Pancreas (tissue), 10 donors: Measurements from ENCODE around the gene HIF1A. TPM values are rescaled to one million over a fixed set of nuclear protein-coding genes. Genes with fewer than 3 reads are reported as not detected.

Experiments used
- ATAC-seq, 4 donors: fragments of 200-7000 bp; cut with Tn5 transposase; one replicate each; pipeline versions ENCODE4 v1.8.0 to v1.9.1; 2020; ENCODE audit warnings: mild to moderate bottlenecking in 4 of 4, moderate library complexity in 4 of 4
- DNase-seq, 6 donors: peaks; one replicate each; pipeline ENCODE4 v3.0.0-alpha.2; 2020
- FAIRE-seq: peaks from 2 replicates; lab custom pipeline; 2012; peaks lifted over from hg19 to GRCh38; lab: Jason Lieb, UNC
- H3K27ac ChIP-seq, 4 donors: fragments of 200-600 bp; sonication (generic); 1 replicate in 3 of 4; 2 replicates in 1 of 4; pipeline versions ENCODE4 v1.5.0 to v1.8.0; 2020
- H3K27me3 ChIP-seq, 4 donors: fragments of 200-600 bp; one replicate each; pipeline ENCODE4 v1.8.0; 2021
- H3K36me3 ChIP-seq, 3 donors: fragments of 200-600 bp; sonication (generic) in 1 of 3; one replicate each; pipeline versions ENCODE4 v1.5.0 to v1.8.0; 2020 to 2021
- H3K4me1 ChIP-seq, 3 donors: fragments of 200-600 bp; one replicate each; pipeline ENCODE4 v1.8.0; 2021
- H3K4me3 ChIP-seq, 4 donors: fragments of 200-600 bp; sonication (generic) in 2 of 4; one replicate each; pipeline versions ENCODE4 v1.5.0 to v1.8.0; 2020 to 2021
- H3K9me3 ChIP-seq, 4 donors: fragments of 200-600 bp; one replicate each; pipeline ENCODE4 v1.8.0; 2021
- CTCF ChIP-seq, 4 donors: fragments of 200-600 bp; sonication (generic) in 3 of 4; IDR thresholded peaks; one replicate each; pipeline versions ENCODE4 v1.5.0 to v1.8.0; 2021; ENCODE audit warnings: antibody characterized with exemption in 4 of 4
- WGBS, 2 donors: extraction: QIAGEN DNeasy Blood & Tissue Kit; methylation state at CpG; one replicate each; pipeline ENCODE4 v1.1.7; 2013; 5-methylcytosine and 5-hydroxymethylcytosine counted together
- intact Hi-C, 3 donors: fragments of 100-400 bp; cut with DNase I; formaldehyde crosslinking; loops; one replicate each; pipeline versions ENCODE4 v1.11.1 to v1.14.2; 2022
- polyA plus RNA-seq, 2 donors: library from polyadenylated mRNA; stranded (reverse); fragments of 200-250 nt; gene quantifications; one replicate each; pipeline ENCODE4 v1.2.3, GENCODE V29; 2013
- total RNA-seq, 6 donors: library from RNA; stranded (reverse); fragmentation: NEBNext Ultra II Directional in 4 of 6; extraction: Animal tissue kit (Norgen Biotek cat#: 25700) in 4 of 6; gene quantifications; one replicate each; pipeline versions ENCODE4 v1.2.1 to v1.2.4, GENCODE V29; 2021 to 2023
- donor health status: healthy with polysubstance abuse.
- donor health status: DM: no; HTN: no; CAD: no; lungs with moderate emphysema.
- donor health status: DM: no; HTN: no; CAD: no.
- donor health status: control.
- donor health status: control.
- donor health status: Bipolar disorder and iron deficiency.
- donor health status: DM: yes; HTN: yes; CAD: no.
- donor health status: DM: no; HTN: no; CAD: no.
- donor health status: DM: no; HTN: no; CAD: no.
- donor health status: DM: yes; HTN: yes; CAD: no.

HIF1A gene
- total and polyA plus RNA-seq, 8 donors, result 10.6 to 97.4 (median 27.0) TPM

DNA sequence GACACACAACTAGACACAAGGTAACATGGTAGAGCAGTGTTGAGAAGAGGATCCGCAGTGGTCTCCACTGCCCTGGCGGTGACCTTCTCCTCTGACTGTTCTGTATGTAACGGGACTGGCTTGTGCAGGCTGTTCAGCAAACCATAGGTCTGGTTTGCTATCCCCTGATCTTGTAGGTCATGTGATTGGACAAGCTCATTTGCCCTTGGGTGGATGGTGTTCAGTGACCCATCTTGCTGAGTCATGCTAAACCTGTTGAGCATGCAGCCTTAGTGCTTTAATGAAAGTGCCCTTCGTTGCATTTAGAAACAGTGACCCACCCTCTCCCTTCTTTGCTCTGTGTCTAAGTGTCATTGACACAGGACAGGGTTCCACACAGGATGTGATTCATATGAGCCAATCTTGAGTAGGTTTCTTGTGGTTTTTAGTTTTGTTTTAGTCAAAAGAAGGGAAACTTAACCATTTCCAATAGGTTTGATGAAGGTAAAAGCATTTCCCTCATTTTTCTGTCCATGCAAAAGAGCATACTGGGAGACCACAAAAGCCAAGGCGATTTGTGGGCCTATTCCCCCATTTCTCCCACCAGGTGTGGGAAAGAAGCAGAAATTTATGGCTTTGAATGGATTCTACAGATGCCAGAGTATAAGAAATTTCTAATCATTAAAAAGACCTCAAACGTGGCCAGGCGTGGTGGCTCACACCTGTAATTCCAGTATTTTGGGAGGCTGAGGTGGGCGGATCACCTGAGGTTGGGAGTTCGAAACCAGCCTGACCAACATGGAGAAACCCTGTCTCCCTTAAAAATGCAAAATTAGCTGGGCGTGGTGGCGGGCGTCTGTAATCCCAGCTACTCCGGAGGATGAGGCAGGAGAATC, 32.6 kb upstream of the HIF1A start:
- peak in 3 of 4 donors; percentile 58 to 75 (median 70) for ATAC-seq
- DNase-seq, result peak in 2 of 6 donors; percentile 8 to 32
- H3K27me3 ChIP-seq, result no peaks in the 10 kb centered on the region
- H3K4me3 ChIP-seq, result no peak overlapping the region
- H3K36me3 ChIP-seq, result no peaks in the 10 kb centered on the region
- WGBS, 2 donors, result 87 to 89% methylated on average over 13 of the region's 13 CpGs
- peaks cover 0 to 12% (median 0%) of the 10 kb centered on the region in 3 donors for H3K4me1 ChIP-seq
- FAIRE-seq, result no peak
- intact Hi-C loops, result no loop called here
- no peaks in the 10 kb centered on the region for H3K9me3 ChIP-seq
- TF ChIP-seq CTCF (IDR thresholded peaks at IDR 0.05), result no peak
- peak overlapping the region in 1 of 4 donors; percentile 39 for H3K27ac ChIP-seq

DNA sequence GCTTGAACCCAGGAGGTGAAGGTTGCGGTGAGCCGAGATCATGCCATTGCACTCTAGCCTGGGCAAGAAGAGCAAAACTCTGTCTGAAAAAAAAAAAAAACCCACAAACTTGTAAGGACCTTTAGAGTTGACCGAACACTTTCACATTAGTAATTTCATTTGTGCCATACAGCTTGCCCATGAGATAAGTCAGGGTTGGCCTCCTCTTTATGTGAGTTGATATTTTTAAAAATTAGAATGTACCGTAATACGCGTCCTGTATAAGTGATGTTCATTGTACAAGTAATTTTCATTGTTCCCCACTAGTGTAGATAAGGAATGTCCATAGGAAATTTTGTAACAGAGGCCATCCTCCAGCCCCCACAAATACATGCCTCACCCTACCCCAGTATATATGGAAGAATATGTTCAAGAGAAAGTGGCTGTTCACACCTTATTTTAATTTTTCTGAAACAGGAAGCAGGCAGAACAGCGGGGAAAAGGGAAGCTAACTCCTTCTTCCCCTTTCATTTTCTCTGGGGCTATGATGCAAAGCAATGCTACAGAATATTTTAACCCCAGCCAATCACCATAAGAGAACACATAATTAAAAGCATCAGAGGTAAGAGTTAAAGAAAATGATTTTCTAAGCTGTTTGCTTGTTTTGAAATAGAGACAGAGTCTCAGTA, 31.9 kb upstream of the HIF1A start:
- Histone ChIP-seq H3K4me3 (no peak overlapping the region), H3K36me3 (no peaks in the 10 kb centered on the region), H3K4me1 (peaks cover 0 to 12% (median 0%) of the 10 kb centered on the region in 3 donors), H3K27me3 (no peaks in the 10 kb centered on the region), H3K27ac (no peak overlapping the region), H3K9me3 (no peaks in the 10 kb centered on the region)
- TF ChIP-seq CTCF (IDR thresholded peaks at IDR 0.05), result no peak
- ATAC-seq (peak in 2 of 4 donors; percentile 15 to 40), DNase-seq (no peak), FAIRE-seq (no peak)
- intact Hi-C loops, result no loop called here
- 82 to 90% methylated on average over 7 of the region's 7 CpGs for WGBS, 2 donors

DNA sequence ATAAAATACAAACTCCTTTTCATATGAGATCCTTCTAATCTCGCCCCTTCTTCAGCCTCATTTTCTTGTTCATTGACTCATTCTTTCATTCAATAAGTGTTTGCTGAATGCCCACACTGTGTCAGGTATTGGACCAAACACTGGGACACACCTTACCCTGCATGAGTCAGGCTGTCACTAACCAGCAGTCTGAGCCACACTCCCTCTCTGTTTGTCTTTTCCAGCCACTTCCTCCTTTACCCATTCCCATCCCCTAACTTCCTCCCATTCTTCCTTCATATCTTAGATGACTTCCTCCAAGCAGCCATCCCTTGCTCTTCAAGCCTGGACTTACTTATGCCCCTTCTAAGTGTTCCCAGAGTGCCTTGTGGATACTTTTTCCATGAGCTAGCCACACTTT, 27.0 kb upstream of the HIF1A start:
- ATAC-seq, result peak in 3 of 4 donors; percentile 52 to 61 (median 56)
- WGBS, 2 donors, result 72 to 100% methylated on average over 1 of the region's 1 CpG
- no peaks in the 10 kb centered on the region for H3K27me3 ChIP-seq
- intact Hi-C loops, result no loop called here
- TF ChIP-seq CTCF (IDR thresholded peaks at IDR 0.05), result no peak
- no peak for FAIRE-seq
- H3K4me3 ChIP-seq, result no peak overlapping the region
- H3K36me3 ChIP-seq, result no peaks in the 10 kb centered on the region
- H3K27ac ChIP-seq, result no peak overlapping the region
- no peaks in the 10 kb centered on the region for H3K4me1 ChIP-seq
- no peak for DNase-seq
- H3K9me3 ChIP-seq, result no peaks in the 10 kb centered on the region

GRCh38 chr14:61670576-61670975, 24.7 kb upstream of the HIF1A start:
- WGBS, 2 donors, result 70 to 76% methylated on average over 7 of the region's 7 CpGs

More at GRCh38 chr14:61670576-61670975, 24.7 kb upstream of the HIF1A start:
- H3K9me3 ChIP-seq, result no peaks in the 10 kb centered on the region
- no peak for FAIRE-seq
- no peak overlapping the region for H3K4me3 ChIP-seq
- DNase-seq, result no peak
- TF ChIP-seq CTCF (IDR thresholded peaks at IDR 0.05), result no peak
- no peaks in the 10 kb centered on the region for H3K4me1 ChIP-seq
- no peak overlapping the region for H3K27ac ChIP-seq
- no peak for ATAC-seq
- no peaks in the 10 kb centered on the region for H3K27me3 ChIP-seq
- intact Hi-C loops, result no loop called here
- no peaks in the 10 kb centered on the region for H3K36me3 ChIP-seq
